ENCODE data around the gene RGS6. TPM values are rescaled to one million over a fixed set of nuclear protein-coding genes. Genes with fewer than 3 reads are reported as not detected.

Gene RGS6
- total and polyA plus RNA-seq, 2 of the 4 experiments (the other 2 are of a cell fraction) = not detected

DNA sequence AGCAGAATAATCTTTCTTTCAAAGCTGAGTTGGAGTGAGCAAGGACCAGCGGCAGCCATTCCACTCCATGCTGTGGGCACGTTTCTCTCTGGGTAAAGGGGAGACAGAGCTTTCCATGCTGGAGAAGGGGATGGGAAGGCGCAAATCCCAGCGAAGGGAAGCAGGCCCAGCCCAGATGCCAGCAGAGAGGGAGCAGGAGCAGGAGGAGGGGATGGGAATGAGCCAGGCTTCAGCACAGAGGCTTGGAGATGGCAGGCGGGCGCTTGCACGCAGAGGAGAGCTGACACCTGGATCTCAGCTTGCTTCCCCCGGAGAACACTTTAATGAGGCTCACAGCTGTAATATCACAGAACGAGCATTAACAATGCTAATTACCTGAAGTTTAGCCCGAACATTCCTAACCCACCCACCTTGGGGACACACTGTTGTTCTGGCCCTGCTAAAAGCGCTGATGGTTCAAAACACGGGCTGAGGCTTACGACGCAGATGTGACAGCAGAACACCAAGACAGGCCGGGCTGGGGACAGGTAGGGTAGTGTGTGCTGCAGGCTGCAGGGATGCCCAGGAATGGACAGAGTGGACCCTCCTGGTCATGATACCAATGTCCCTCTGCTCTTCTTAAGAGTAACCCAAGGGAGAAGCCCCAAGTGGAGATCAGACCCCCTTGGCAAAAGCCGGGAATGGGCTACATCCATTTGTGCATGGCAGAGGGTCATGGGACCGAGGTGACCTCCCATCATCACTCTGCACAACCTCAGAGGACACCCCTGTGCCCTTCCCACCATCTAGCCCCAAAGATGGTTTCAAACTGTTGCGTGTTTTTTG, 673.1 kb downstream of the RGS6 start (continued):
- TF ChIP-seq FOS (IDR thresholded peaks at IDR 0.05; ENCODE audit: low read depth, low read length) = no peak
- no peak for TF ChIP-seq RFX5 (IDR thresholded peaks at IDR 0.05; ENCODE audit: low read depth, low read length)

DNA sequence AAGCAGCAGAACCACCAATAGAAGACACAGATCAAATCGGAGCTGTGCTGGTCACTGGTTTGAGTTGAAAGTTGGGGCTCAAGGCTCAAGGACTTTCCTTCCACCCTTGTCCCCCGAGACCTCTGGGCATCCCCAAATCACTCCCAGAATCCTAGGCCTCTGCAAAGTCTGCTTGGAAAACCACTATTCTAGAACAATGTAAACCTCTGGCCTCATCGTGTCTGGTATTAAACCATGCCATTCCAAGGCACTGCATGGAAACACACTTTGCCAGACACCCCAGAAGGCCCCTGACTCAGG, 673.6 kb downstream of the RGS6 start:
- Histone ChIP-seq H3K9ac (ENCODE audit: low read depth, low read length) (no peak overlapping the region), H3K79me1 (ENCODE audit: low read depth in 1 of 2, low read length in 2 of 2) (peaks cover 0 to 30% of the 10 kb centered on the region in 2 experiments; a peak in 2 of 4 replicates), H3K9me3 (ENCODE audit: control insufficient read depth, insufficient read depth, low read length) (no peaks in the 10 kb centered on the region), H3K4me2 (ENCODE audit: low read depth, low read length) (no peak overlapping the region), H2AFZ (replicated peaks; ENCODE audit: low read length, poor library complexity) (no peak overlapping the region), H3K56ac (ENCODE audit: extremely low read depth, insufficient read depth, low read length) (no peak overlapping the region), H2BK15ac (ENCODE audit: low read depth, low read length) (peak overlapping the region; percentile 99; the same call in 2 of the 3 replicates), H3K27ac (ENCODE audit: insufficient read depth, low read length) (no peak overlapping the region), H4K91ac (ENCODE audit: insufficient read depth, low read depth, low read length) (peak overlapping the region; percentile 31), H3K36me3 (ENCODE audit: control insufficient read depth, insufficient read depth, low read length) (no peaks in the 10 kb centered on the region), H4K20me1 (ENCODE audit: insufficient read depth, low read length) (no peaks in the 10 kb centered on the region), H3K4ac (ENCODE audit: low read depth, low read length) (peak overlapping the region; percentile 100), H3K4me3 (ENCODE audit: insufficient read depth, low read depth, low read length) (no peak overlapping the region), H3K4me1 (ENCODE audit: control insufficient read depth, insufficient read depth, low read length) (peaks cover 24% of the 10 kb centered on the region), H2BK20ac (ENCODE audit: low read depth, low read length) (peak overlapping the region; percentile 100), H2BK5ac (ENCODE audit: low read depth, low read length, poor library complexity, severe bottlenecking) (peak overlapping the region; percentile 4), H3K27me3 (ENCODE audit: control insufficient read depth, insufficient read depth, low read length) (no peaks in the 10 kb centered on the region), H2BK120ac (ENCODE audit: low read depth, low read length) (peak overlapping the region; percentile 100), H3K23ac (ENCODE audit: low read depth, low read length) (no peak overlapping the region), H2AK9ac (replicated peaks; ENCODE audit: low read depth, low read length, poor library complexity) (peak overlapping the region; percentile 38), H3K14ac (replicated peaks; ENCODE audit: low read depth, low read length) (no peak overlapping the region), H3K18ac (ENCODE audit: low read depth, low read length) (no peak overlapping the region), H2AK5ac (ENCODE audit: low read depth, low read length) (peak overlapping the region; percentile 63; the same call in 1 of the 2 replicates), H4K8ac (ENCODE audit: low read depth in 2 of 2, low read length in 2 of 2) (no peak overlapping the region), H4K5ac (ENCODE audit: low read depth, low read length) (no peak overlapping the region), H3K9me1 (ENCODE audit: insufficient read depth, low read length) (peaks cover 29% of the 10 kb centered on the region)
- in situ Hi-C loops (cut with MboI; ENCODE audit: low sequenced_read_pairs) = loop anchor here (10.0 kb wide), 1 partner anchor 81 kb away; no protein-coding TSS in a partner anchor
- DNase-seq = no peak
- dilution Hi-C loops (cut with HindIII; ENCODE audit: low sequenced_read_pairs, unreplicated experiment) = no loop called here
- BruUV-seq (replicated peaks) = no TSS peak
- POLR2A ChIA-PET (ENCODE audit: unreplicated experiment) = no interaction called here
- CTCF ChIA-PET = no interaction called here
- intact Hi-C loops (cut with micrococcal nuclease) = loop anchor here (5.0 kb wide), 2 partner anchors 84 to 286 kb away; partner anchors contain the start of gene DPF3
- no peak for ATAC-seq (ENCODE audit: low read depth)
- WGBS, 2 experiments (ENCODE audit: extremely low coverage in 2 of 2, insufficient read length in 1 of 2) = no CpG with 5 or more reads among the region's 3 CpGs
- TF ChIP-seq MAFK (IDR thresholded peaks at IDR 0.05; ENCODE audit: low read depth, low read length) (no peak), BHLHE40 (IDR thresholded peaks at IDR 0.05; ENCODE audit: low read depth, low read length) (no peak), MXI1 (IDR thresholded peaks at IDR 0.05; ENCODE audit: borderline replicate concordance, low read depth, low read length) (no peak), POLR2A (IDR thresholded peaks at IDR 0.05; ENCODE audit: low read depth, low read length) (no peak), RFX5 (IDR thresholded peaks at IDR 0.05; ENCODE audit: low read depth, low read length) (no peak), MAZ (IDR thresholded peaks at IDR 0.05; ENCODE audit: borderline replicate concordance, low read depth, low read length) (no peak), FOS (IDR thresholded peaks at IDR 0.05; ENCODE audit: low read depth, low read length) (no peak), SMC3 (IDR thresholded peaks at IDR 0.05; ENCODE audit: low read depth, low read length) (no peak), RAD21 (IDR thresholded peaks at IDR 0.05; ENCODE audit: low read length) (no peak), CHD1 (IDR thresholded peaks at IDR 0.05; ENCODE audit: low read depth, low read length) (no peak), CEBPB (IDR thresholded peaks at IDR 0.05; ENCODE audit: low read depth, low read length) (no peak)
- TF ChIP-seq, protein P1, sequence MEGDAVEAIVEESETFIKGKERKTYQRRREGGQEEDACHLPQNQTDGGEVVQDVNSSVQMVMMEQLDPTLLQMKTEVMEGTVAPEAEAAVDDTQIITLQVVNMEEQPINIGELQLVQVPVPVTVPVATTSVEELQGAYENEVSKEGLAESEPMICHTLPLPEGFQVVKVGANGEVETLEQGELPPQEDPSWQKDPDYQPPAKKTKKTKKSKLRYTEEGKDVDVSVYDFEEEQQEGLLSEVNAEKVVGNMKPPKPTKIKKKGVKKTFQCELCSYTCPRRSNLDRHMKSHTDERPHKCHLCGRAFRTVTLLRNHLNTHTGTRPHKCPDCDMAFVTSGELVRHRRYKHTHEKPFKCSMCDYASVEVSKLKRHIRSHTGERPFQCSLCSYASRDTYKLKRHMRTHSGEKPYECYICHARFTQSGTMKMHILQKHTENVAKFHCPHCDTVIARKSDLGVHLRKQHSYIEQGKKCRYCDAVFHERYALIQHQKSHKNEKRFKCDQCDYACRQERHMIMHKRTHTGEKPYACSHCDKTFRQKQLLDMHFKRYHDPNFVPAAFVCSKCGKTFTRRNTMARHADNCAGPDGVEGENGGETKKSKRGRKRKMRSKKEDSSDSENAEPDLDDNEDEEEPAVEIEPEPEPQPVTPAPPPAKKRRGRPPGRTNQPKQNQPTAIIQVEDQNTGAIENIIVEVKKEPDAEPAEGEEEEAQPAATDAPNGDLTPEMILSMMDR (conservative IDR thresholded peaks at IDR 0.05; ENCODE audit: low read depth, low read length) = no peak
- TF ChIP-seq, protein P2, sequence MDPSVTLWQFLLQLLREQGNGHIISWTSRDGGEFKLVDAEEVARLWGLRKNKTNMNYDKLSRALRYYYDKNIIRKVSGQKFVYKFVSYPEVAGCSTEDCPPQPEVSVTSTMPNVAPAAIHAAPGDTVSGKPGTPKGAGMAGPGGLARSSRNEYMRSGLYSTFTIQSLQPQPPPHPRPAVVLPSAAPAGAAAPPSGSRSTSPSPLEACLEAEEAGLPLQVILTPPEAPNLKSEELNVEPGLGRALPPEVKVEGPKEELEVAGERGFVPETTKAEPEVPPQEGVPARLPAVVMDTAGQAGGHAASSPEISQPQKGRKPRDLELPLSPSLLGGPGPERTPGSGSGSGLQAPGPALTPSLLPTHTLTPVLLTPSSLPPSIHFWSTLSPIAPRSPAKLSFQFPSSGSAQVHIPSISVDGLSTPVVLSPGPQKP (IDR thresholded peaks at IDR 0.05; ENCODE audit: borderline replicate concordance, low read depth, low read length) = no peak
